HG03565 (cell line): Measurements from ENCODE around the gene KIF5C.

ENCODE experiments used
- ATAC-seq: cut with Tn5 transposase; IDR thresholded peaks from one replicate; pipeline ENCODE4 v1.9.1; 2021; ENCODE audit warnings: mild to moderate bottlenecking, moderate library complexity; ENCODE audit not compliant: unreplicated experiment

KIF5C gene

DNA sequence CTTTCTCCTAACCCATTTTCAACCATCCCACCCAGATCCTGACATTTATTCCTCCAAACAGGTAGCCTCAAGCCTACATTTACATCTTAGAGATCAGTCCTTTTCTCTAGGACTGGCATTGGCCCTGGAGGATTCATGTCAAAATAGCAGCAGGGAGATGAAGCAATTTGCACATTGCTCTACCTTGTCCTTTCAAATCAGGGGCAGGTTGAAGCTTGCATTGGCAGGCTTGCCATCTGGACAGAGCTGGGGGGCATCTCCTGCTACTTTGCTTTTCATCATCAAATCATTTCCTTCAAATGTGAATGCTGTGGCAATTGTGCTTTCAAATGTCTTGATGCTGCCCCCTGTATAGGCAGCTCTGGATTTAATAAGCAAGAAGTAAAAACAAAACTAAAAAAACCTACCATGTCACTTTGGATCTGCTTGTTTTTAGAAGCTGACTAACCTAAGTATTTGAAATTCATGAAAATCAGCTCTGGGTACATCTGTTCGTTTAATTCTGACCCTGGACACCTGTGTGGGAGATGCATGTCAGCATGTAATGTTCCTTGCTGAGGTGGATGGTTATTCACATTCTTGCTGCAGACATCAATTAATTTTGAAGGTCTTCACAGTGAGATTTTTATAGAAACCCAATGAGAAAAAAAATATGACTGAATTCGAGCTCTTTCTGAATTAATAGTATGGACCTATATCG, 47.9 kb downstream of the KIF5C start:
- ATAC-seq = no peak

- ATAC-seq = no peak
Measured at GRCh38 chr2:148924514-148925178, 49.6 kb downstream of the KIF5C start.

GRCh38 chr2:148926291-148926961, 51.4 kb downstream of the KIF5C start:
- ATAC-seq = peak; percentile 87

- peak; percentile 62 for ATAC-seq
Measured at GRCh38 chr2:148926981-148927401, 52.0 kb downstream of the KIF5C start.

GRCh38 chr2:148928395-148928794, 53.4 kb downstream of the KIF5C start:
- ATAC-seq = no peak

DNA sequence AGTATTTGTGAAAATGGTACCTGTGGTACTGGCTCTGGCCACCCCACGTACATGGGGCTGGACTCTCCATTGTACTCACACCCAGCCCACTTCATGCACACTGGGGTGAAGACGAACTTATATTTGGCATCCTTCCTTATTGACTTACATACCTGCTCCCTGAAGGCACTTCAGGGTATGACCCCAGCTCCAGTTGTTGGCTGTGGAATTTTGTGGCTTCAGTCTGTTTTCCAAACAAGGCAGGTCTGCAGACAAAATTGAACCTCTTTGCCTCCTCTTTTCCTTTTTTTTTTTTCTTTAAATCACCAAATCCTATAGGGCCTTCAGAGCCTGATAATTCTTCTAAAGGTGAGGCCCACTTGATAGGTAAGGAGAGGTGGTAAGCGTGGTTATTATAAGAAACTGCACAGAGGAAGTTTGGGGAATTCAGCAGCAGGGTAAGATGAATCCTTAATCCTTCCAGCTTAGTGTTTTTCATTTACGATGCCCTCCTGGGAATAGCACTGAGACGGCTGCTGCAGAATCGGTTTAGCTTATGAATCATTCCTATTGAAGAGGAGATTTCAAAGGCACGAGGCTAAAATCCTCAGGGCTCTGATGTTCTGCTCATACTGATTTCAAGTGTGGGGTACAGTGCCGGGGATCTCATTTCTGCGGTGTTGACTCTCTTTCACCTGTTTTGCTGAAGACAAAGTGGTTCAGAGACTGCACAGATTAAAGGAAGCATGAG, 55.2 kb downstream of the KIF5C start:
- ATAC-seq = no peak

DNA sequence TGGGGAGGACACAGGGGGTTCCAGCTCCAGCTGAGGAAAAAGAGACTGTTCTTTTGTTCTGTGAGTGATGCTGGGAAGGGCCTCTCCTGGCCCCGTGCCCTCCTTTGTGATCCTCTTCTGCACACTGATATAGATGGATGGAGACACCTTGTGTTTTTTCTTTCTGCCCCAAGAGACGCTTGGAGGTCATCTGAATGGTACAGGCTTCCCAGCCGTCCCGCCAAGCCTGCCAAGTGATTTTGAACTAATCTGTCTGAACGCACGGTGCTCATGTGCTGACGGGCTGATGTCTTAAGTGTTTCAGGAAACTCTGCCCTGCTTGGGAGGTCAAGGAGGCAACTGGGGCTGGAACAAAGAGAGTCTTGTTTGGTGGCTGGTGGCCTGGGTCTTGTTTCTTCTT, 57.5 kb downstream of the KIF5C start:
- no peak for ATAC-seq

DNA sequence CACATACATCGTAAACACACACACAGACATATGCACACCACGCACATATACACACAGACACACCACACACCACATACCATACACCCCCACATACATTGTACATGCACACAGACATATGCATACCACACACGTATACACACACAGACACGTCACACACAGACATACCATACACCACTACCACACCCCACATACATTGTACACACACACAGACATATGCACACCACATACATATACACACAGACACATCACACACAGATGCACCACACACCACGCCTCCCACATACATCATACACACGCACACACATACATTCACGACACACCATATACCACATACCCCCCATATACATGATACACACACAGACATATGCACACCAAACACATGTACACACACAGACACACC, 58.4 kb downstream of the KIF5C start:
- no peak for ATAC-seq

- no peak for ATAC-seq
Measured at GRCh38 chr2:148935791-148936190, 60.8 kb downstream of the KIF5C start.

GRCh38 chr2:148936857-148937450, 61.9 kb downstream of the KIF5C start:
- ATAC-seq = no peak

GRCh38 chr2:148939271-148939670, 64.2 kb downstream of the KIF5C start:
- ATAC-seq = no peak

GRCh38 chr2:148943097-148943496, 68.1 kb downstream of the KIF5C start:
- no peak for ATAC-seq

- ATAC-seq = no peak
Measured at GRCh38 chr2:148944536-148944935, 69.5 kb downstream of the KIF5C start.

- no peak for ATAC-seq
Measured at GRCh38 chr2:148947299-148947698, 72.3 kb downstream of the KIF5C start.

DNA sequence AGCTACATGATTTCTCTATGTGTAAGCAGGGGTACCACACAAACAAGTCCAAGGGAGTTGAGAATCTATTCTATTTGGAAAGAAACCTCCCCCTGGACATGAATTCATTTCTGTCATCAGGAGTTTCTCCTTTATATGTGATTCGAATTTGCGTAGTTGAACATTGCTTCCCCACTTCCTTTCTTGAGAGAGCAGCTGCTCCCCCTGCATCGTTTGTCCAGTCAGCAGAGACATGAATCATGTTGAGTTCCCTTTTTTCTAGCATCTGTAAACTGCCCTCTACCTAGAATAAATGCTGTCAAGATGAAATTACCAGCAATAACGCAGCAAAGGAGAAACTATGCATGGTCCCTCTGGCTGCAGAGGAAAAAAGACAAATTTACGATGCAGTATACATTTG, 73.8 kb downstream of the KIF5C start:
- ATAC-seq = no peak

- no peak for ATAC-seq
Measured at GRCh38 chr2:148949348-148949747, 74.3 kb downstream of the KIF5C start.

DNA sequence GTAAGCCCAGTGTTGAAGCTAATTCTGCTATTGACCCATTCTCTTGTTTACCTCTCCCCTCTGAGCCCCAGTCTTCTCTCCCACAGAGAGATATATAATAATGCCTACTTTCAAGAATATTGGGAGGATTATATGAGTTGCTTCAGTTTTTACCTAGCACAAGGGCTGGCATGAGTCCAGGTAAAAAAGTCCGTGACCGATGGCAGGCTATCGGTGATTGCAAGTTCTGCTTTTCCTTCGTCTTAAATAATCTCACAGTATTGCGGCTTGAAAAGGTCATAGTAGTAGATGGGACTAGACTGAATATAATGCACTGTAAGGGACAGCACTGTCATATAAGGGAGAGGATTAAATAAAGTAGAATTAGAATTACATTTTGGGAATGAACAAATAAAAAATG, 77.6 kb downstream of the KIF5C start:
- ATAC-seq = no peak

GRCh38 chr2:148953426-148953825, 78.4 kb downstream of the KIF5C start:
- no peak for ATAC-seq

- no peak for ATAC-seq
Measured at GRCh38 chr2:148954536-148954935, 79.5 kb downstream of the KIF5C start.

- ATAC-seq = no peak
Measured at GRCh38 chr2:148955798-148956197, 80.8 kb downstream of the KIF5C start.

DNA sequence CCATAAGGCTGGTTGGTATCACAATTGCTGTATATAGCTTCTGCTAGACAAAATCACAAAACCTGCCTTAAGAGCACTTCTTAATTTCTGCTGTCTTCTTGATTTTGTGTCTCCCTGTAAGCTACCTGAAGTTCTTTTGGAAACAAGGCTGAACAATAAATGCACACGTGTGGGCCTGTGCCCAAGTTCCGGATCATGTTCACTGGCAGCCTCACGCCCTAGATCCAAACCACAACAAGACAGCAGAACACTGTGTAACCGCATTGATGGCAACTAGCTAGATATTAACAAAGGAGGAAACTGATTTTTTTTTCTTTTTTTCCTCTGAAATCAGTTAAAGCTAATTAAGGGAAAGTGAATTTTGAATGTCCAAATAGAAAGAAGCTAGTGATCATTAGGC, 82.0 kb downstream of the KIF5C start:
- no peak for ATAC-seq
